ENCODE results near the gene BRMS1.
"Not testable (repeated sequence)": the region's sequence is repeated elsewhere in the genome, so short reads cannot be mapped to it uniquely, and the experiment has no call there.

BRMS1 gene

GRCh38 chr11:66344550-66345315 lies at the start of gene BRMS1:
TSS of gene BRMS1 (minus strand) at chr11:66345104. CDS start at chr11:66342234, 2,870 bp downstream.
- DNase-seq = peak; percentile 93

GRCh38 chr11:66393954-66394353 lies 49.0 kb upstream of the BRMS1 start:
- no peak for DNase-seq

GRCh38 chr11:66391322-66391721 lies 46.4 kb upstream of the BRMS1 start:
- no peak for DNase-seq

- no peak for DNase-seq
Observed at GRCh38 chr11:66388780-66389386, 44.0 kb upstream of the BRMS1 start.

GRCh38 chr11:66386171-66387069 lies 41.5 kb upstream of the BRMS1 start:
- DNase-seq = peak; percentile 73

GRCh38 chr11:66384316-66384715 lies 39.4 kb upstream of the BRMS1 start:
- DNase-seq = not testable (repeated sequence)

- not testable (repeated sequence) for DNase-seq
Observed at GRCh38 chr11:66380264-66380663, 35.4 kb upstream of the BRMS1 start.

- not testable (repeated sequence) for DNase-seq
Observed at GRCh38 chr11:66373690-66374287, 28.9 kb upstream of the BRMS1 start.

GRCh38 chr11:66373265-66373664 lies 28.4 kb upstream of the BRMS1 start:
- DNase-seq = no peak

- DNase-seq = peak; percentile 97
Observed at GRCh38 chr11:66371627-66372415, 26.9 kb upstream of the BRMS1 start, which contains the start of gene SLC29A2. TSS of gene SLC29A2 (minus strand) at chr11:66371760. CDS start at chr11:66371591, 169 bp downstream.

GRCh38 chr11:66369073-66369894 lies 24.4 kb upstream of the BRMS1 start:
- no peak for DNase-seq

GRCh38 chr11:66368484-66368883 lies 23.6 kb upstream of the BRMS1 start:
- DNase-seq = no peak

- no peak for DNase-seq
Observed at GRCh38 chr11:66367561-66368312, 22.8 kb upstream of the BRMS1 start.

GRCh38 chr11:66366844-66367477 lies 22.1 kb upstream of the BRMS1 start:
- DNase-seq = no peak

- no peak for DNase-seq
Observed at GRCh38 chr11:66365711-66366619, 21.1 kb upstream of the BRMS1 start.

GRCh38 chr11:66365166-66365565 lies 20.3 kb upstream of the BRMS1 start:
- no peak for DNase-seq

- DNase-seq = no peak
Observed at GRCh38 chr11:66363805-66364535, 19.1 kb upstream of the BRMS1 start.

- no peak for DNase-seq
Observed at GRCh38 chr11:66363187-66363601, 18.3 kb upstream of the BRMS1 start.
